ENCODE measurements around the gene SLC30A2.

SLC30A2 gene

GRCh38 chr1:25996966-25997827 lies 48.7 kb downstream of the SLC30A2 start:
- no peak for DNase-seq (ENCODE audit: low read depth in 3 of 3)

- no peak for DNase-seq (ENCODE audit: low read depth in 3 of 3)
Observed at GRCh38 chr1:25994402-25995150, 51.3 kb downstream of the SLC30A2 start.

- no peak for DNase-seq (ENCODE audit: low read depth in 3 of 3)
Observed at GRCh38 chr1:25993197-25993951, 52.5 kb downstream of the SLC30A2 start.

- DNase-seq (ENCODE audit: low read depth in 3 of 3), result no peak
Observed at GRCh38 chr1:25992689-25993171, 53.2 kb downstream of the SLC30A2 start.

- no peak for DNase-seq (ENCODE audit: low read depth in 3 of 3)
Observed at GRCh38 chr1:25991937-25992688, 53.8 kb downstream of the SLC30A2 start.

GRCh38 chr1:25990702-25991395 lies 55.1 kb downstream of the SLC30A2 start:
- DNase-seq (ENCODE audit: low read depth in 3 of 3), result no peak

- no peak for DNase-seq (ENCODE audit: low read depth in 3 of 3)
Observed at GRCh38 chr1:25990251-25990650, 55.7 kb downstream of the SLC30A2 start.

- no peak for DNase-seq (ENCODE audit: low read depth in 3 of 3)
Observed at GRCh38 chr1:25989440-25990234, 56.3 kb downstream of the SLC30A2 start.

- DNase-seq (ENCODE audit: low read depth in 3 of 3), result no peak
Observed at GRCh38 chr1:25987951-25988350, 58.0 kb downstream of the SLC30A2 start.
